ENCODE data around the gene NPAS2.

The NPAS2 gene

GRCh38 chr2:100846716-100847115 is 26.8 kb downstream of the NPAS2 start:
- H4K20me1 ChIP-seq (ENCODE audit: insufficient read depth, low read length, poor library complexity, severe bottlenecking), result no peaks in the 10 kb centered on the region
- no peaks in the 10 kb centered on the region for H3K79me2 ChIP-seq (ENCODE audit: insufficient read depth, low read length)
- H3K9me3 ChIP-seq (ENCODE audit: insufficient read depth, low read depth, low read length), result no peaks in the 10 kb centered on the region
- H3K36me3 ChIP-seq (ENCODE audit: insufficient read depth, low read length), result no peaks in the 10 kb centered on the region
- no peaks in the 10 kb centered on the region for H3K9me2 ChIP-seq (replicated peaks; ENCODE audit: low read depth, low read length)
- no peak overlapping the region for H3K4me3 ChIP-seq (ENCODE audit: low read length, poor library complexity, severe bottlenecking)
- no peak overlapping the region for H2AFZ ChIP-seq (ENCODE audit: low read length)
- H3K9ac ChIP-seq (ENCODE audit: low read depth, low read length, poor library complexity, severe bottlenecking), result no peak overlapping the region
- H3K27me3 ChIP-seq (ENCODE audit: insufficient read depth, low read length, poor library complexity, severe bottlenecking), result no peaks in the 10 kb centered on the region
- H3F3A ChIP-seq (ENCODE audit: low read depth), result no peaks in the 10 kb centered on the region
- no peaks in the 10 kb centered on the region for H3K4me1 ChIP-seq (ENCODE audit: insufficient read depth, low read length, poor library complexity, severe bottlenecking)
- no peak overlapping the region for H3K4me2 ChIP-seq (ENCODE audit: low read depth, low read length, poor library complexity, severe bottlenecking)
- TF ChIP-seq EZH2phosphoT487 (IDR thresholded peaks at IDR 0.05; ENCODE audit: borderline replicate concordance) (no peak), CTCF (conservative IDR thresholded peaks at IDR 0.05; ENCODE audit: low read length) (no peak)

- Histone ChIP-seq H3F3A (ENCODE audit: low read depth) (no peaks in the 10 kb centered on the region), H3K79me2 (ENCODE audit: insufficient read depth, low read length) (no peaks in the 10 kb centered on the region), H3K4me2 (ENCODE audit: low read depth, low read length, poor library complexity, severe bottlenecking) (no peak overlapping the region)
Measured at GRCh38 chr2:100852447-100852846, 32.5 kb downstream of the NPAS2 start.

GRCh38 chr2:100852999-100853908 is 33.3 kb downstream of the NPAS2 start:
- H3F3A ChIP-seq (ENCODE audit: low read depth), result no peaks in the 10 kb centered on the region
- TF ChIP-seq EZH2phosphoT487 (IDR thresholded peaks at IDR 0.05; ENCODE audit: borderline replicate concordance), result no peak
- TF ChIP-seq CTCF (conservative IDR thresholded peaks at IDR 0.05; ENCODE audit: low read length), result no peak
- no peak overlapping the region for H3K9ac ChIP-seq (ENCODE audit: low read depth, low read length, poor library complexity, severe bottlenecking)
- H3K79me2 ChIP-seq (ENCODE audit: insufficient read depth, low read length), result no peaks in the 10 kb centered on the region
- H3K9me3 ChIP-seq (ENCODE audit: insufficient read depth, low read depth, low read length), result no peaks in the 10 kb centered on the region
- no peak overlapping the region for H2AFZ ChIP-seq (ENCODE audit: low read length)
- no peaks in the 10 kb centered on the region for H3K27me3 ChIP-seq (ENCODE audit: insufficient read depth, low read length, poor library complexity, severe bottlenecking)
- no peaks in the 10 kb centered on the region for H3K4me1 ChIP-seq (ENCODE audit: insufficient read depth, low read length, poor library complexity, severe bottlenecking)
- no peak overlapping the region for H3K4me3 ChIP-seq (ENCODE audit: low read length, poor library complexity, severe bottlenecking)
- no peaks in the 10 kb centered on the region for H3K36me3 ChIP-seq (ENCODE audit: insufficient read depth, low read length)
- no peaks in the 10 kb centered on the region for H4K20me1 ChIP-seq (ENCODE audit: insufficient read depth, low read length, poor library complexity, severe bottlenecking)
- no peak overlapping the region for H3K4me2 ChIP-seq (ENCODE audit: low read depth, low read length, poor library complexity, severe bottlenecking)
- no peaks in the 10 kb centered on the region for H3K9me2 ChIP-seq (replicated peaks; ENCODE audit: low read depth, low read length)

More at GRCh38 chr2:100852447-100852846, 32.5 kb downstream of the NPAS2 start:
- Histone ChIP-seq H3K4me3 (ENCODE audit: low read length, poor library complexity, severe bottlenecking) (no peak overlapping the region), H3K9ac (ENCODE audit: low read depth, low read length, poor library complexity, severe bottlenecking) (no peak overlapping the region), H3K9me2 (replicated peaks; ENCODE audit: low read depth, low read length) (no peaks in the 10 kb centered on the region), H3K27me3 (ENCODE audit: insufficient read depth, low read length, poor library complexity, severe bottlenecking) (no peaks in the 10 kb centered on the region), H3K9me3 (ENCODE audit: insufficient read depth, low read depth, low read length) (no peaks in the 10 kb centered on the region), H3K36me3 (ENCODE audit: insufficient read depth, low read length) (no peaks in the 10 kb centered on the region), H3K4me1 (ENCODE audit: insufficient read depth, low read length, poor library complexity, severe bottlenecking) (no peaks in the 10 kb centered on the region), H2AFZ (ENCODE audit: low read length) (no peak overlapping the region), H4K20me1 (ENCODE audit: insufficient read depth, low read length, poor library complexity, severe bottlenecking) (no peaks in the 10 kb centered on the region)
- no peak for TF ChIP-seq CTCF (conservative IDR thresholded peaks at IDR 0.05; ENCODE audit: low read length)
- TF ChIP-seq EZH2phosphoT487 (IDR thresholded peaks at IDR 0.05; ENCODE audit: borderline replicate concordance), result no peak

Data from Loucy (cell line).